Caco-2 (cell line): ENCODE measurements around the gene SESTD1. TPM values are rescaled to one million over a fixed set of nuclear protein-coding genes. Genes with fewer than 3 reads are reported as not detected.
A peak's percentile ranks its signal among the peaks of the same experiment; 100 is the strongest.

Experiments used
- BruUV-seq: library from RNA; stranded (reverse); fragments of 400-500 nt; replicated peaks from 2 replicates; lab custom pipeline; 2021; lab: Mats Ljungman, UMichigan
- CTCF ChIA-PET: fragments of 300-600 bp; sonication (Branson Sonifier 250); formaldehyde crosslinking; loops from one replicate; lab custom pipeline; 2022; ENCODE audit warnings: antibody characterized with exemption; lab: Charles Lee
- POLR2A ChIA-PET: fragments of 300-600 bp; sonication (Branson Sonifier 250); formaldehyde crosslinking; loops from one replicate; lab custom pipeline; 2022; ENCODE audit warnings: antibody characterized with exemption; lab: Charles Lee
- DNase-seq, 2 experiments: peaks; one replicate each; pipeline versions ENCODE4 v3.0.0 to v3.0.0-alpha.2; 2020 to 2022
- H3K27me3 ChIP-seq: replicated peaks from 2 replicates; pipeline ENCODE4 v1.6.0; 2011; ENCODE audit warnings: low read length; ENCODE audit not compliant: control insufficient read depth, insufficient read depth
- H3K36me3 ChIP-seq: 2 replicates; pipeline ENCODE4 v1.5.1; 2011; ENCODE audit warnings: low read length; ENCODE audit not compliant: control insufficient read depth, insufficient read depth
- H3K4me1 ChIP-seq: fragments of 250-450 bp; sonication (Bioruptor Pico); 2 replicates; pipeline ENCODE4 v1.5.1; 2020; ENCODE audit warnings: mild to moderate bottlenecking
- H3K4me3 ChIP-seq: 2 replicates; pipeline ENCODE4 v1.5.1; 2011; ENCODE audit warnings: low read depth, mild to moderate bottlenecking, control low read depth, low read length
- H3K9me3 ChIP-seq: fragments of 250-450 bp; sonication (Bioruptor Pico); 2 replicates; pipeline ENCODE4 v1.5.1; 2020; ENCODE audit warnings: mild to moderate bottlenecking, moderate library complexity
- H3K27ac Mint-ChIP-seq: one replicate; pipeline ENCODE4 v1.8.0; 2022; ENCODE audit warnings: mixed read lengths; ENCODE audit not compliant: unreplicated experiment
- H3K27me3 Mint-ChIP-seq: one replicate; pipeline ENCODE4 v1.8.0; 2022; ENCODE audit warnings: mixed read lengths; ENCODE audit not compliant: insufficient read depth, unreplicated experiment
- H3K36me3 Mint-ChIP-seq: one replicate; pipeline ENCODE4 v1.8.0; 2022; ENCODE audit warnings: mild to moderate bottlenecking, mixed read lengths; ENCODE audit not compliant: insufficient read depth, unreplicated experiment
- H3K4me1 Mint-ChIP-seq: one replicate; pipeline ENCODE4 v1.8.0; 2022; ENCODE audit warnings: low read depth, mixed read lengths; ENCODE audit not compliant: unreplicated experiment
- H3K4me3 Mint-ChIP-seq: one replicate; pipeline ENCODE4 v1.8.0; 2022; ENCODE audit warnings: mild to moderate bottlenecking, moderate library complexity, mixed read lengths; ENCODE audit not compliant: unreplicated experiment
- H3K9me3 Mint-ChIP-seq: one replicate; pipeline ENCODE4 v1.8.0; 2022; ENCODE audit warnings: mixed read lengths; ENCODE audit not compliant: unreplicated experiment
- intact Hi-C: fragments of 100-400 bp; cut with micrococcal nuclease; formaldehyde crosslinking; loops from one replicate; pipeline ENCODE4 v1.10.0; 2022; ENCODE audit not compliant: unreplicated experiment
- total RNA-seq: library from RNA; stranded (reverse); gene quantifications from 2 replicates; pipeline ENCODE4 v1.2.3, GENCODE V29; 2022
- TF ChIP-seq, protein P1 (sequence below), 2 experiments: fragments of 200-600 bp in 1 of 2; IDR thresholded peaks; 1 replicate in 1 of 2; 2 replicates in 1 of 2; pipeline versions ENCODE4 v1.5.1 to v1.8.0; 2011 to 2022; ENCODE audit warnings: antibody characterized with exemption in 1 of 2, control low read depth in 1 of 2, inconsistent platforms in 1 of 2, low read depth in 1 of 2, low read length in 1 of 2, mild to moderate bottlenecking in 1 of 2, moderate library complexity in 1 of 2; ENCODE audit not compliant: insufficient read depth in 1 of 2, severe bottlenecking in 1 of 2, unreplicated experiment in 1 of 2

The SESTD1 gene
- total RNA-seq, 1 experiment from 2014 or later: 50.2 TPM

DNA sequence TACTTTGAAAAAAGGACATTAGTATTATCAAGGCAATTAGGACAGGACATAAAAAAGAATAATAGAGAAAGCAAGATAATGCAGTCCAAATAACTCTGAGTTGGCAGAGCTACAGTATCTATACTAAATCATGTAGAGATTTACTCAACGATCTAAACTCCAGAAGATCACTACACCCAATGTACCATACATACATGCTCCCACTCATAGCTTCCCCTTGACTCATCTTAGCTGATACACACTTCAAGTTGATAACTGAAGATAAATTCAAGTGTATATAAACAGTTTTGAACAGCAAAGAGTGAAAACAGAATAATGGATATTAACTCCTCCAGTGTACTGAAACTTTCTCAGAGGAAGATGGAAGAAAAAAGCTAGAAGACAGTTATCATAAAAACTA lies 78.5 kb downstream of the SESTD1 start:
- Mint-ChIP-seq H3K36me3 (peaks cover 6% of the 10 kb centered on the region), H3K4me3 (no peak overlapping the region), H3K4me1 (peaks cover 15% of the 10 kb centered on the region), H3K27ac (no peak overlapping the region), H3K9me3 (no peaks in the 10 kb centered on the region), H3K27me3 (no peaks in the 10 kb centered on the region)
- no TSS peak for BruUV-seq
- H3K4me1 ChIP-seq: peaks cover 10% of the 10 kb centered on the region
- DNase-seq: no peak
- H3K36me3 ChIP-seq: no peaks in the 10 kb centered on the region
- POLR2A ChIA-PET: no interaction called here
- intact Hi-C loops: no loop called here
- TF ChIP-seq, protein P1, sequence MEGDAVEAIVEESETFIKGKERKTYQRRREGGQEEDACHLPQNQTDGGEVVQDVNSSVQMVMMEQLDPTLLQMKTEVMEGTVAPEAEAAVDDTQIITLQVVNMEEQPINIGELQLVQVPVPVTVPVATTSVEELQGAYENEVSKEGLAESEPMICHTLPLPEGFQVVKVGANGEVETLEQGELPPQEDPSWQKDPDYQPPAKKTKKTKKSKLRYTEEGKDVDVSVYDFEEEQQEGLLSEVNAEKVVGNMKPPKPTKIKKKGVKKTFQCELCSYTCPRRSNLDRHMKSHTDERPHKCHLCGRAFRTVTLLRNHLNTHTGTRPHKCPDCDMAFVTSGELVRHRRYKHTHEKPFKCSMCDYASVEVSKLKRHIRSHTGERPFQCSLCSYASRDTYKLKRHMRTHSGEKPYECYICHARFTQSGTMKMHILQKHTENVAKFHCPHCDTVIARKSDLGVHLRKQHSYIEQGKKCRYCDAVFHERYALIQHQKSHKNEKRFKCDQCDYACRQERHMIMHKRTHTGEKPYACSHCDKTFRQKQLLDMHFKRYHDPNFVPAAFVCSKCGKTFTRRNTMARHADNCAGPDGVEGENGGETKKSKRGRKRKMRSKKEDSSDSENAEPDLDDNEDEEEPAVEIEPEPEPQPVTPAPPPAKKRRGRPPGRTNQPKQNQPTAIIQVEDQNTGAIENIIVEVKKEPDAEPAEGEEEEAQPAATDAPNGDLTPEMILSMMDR (IDR thresholded peaks at IDR 0.05; ENCODE audit: insufficient read depth in 1 of 2, low read depth in 1 of 2, low read length in 1 of 2, severe bottlenecking in 1 of 2, unreplicated experiment in 1 of 2): no peak
- CTCF ChIA-PET: no interaction called here
- H3K4me3 ChIP-seq: no peak overlapping the region
- H3K9me3 ChIP-seq: peaks cover 8% of the 10 kb centered on the region
- no peaks in the 10 kb centered on the region for H3K27me3 ChIP-seq

DNA sequence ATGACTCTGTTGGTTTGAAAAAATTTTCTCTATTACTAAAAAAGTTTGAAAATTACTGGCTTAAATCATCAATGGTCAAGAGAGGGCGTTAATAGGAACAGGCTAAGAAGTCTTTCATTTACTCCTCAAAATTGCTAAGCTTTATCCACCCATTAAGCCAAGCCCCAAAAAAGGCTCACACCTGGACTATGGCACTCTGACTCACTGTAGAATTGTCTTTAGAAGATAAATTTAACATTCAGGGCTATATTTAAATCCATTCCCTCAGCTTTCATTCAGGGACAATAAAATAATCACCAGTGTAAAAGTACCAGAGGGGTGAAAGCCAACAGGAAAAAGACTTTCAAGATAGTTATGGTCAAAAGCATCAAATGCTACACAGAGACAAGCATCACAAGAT lies 80.0 kb downstream of the SESTD1 start:
- Mint-ChIP-seq H3K27me3 (no peaks in the 10 kb centered on the region), H3K27ac (no peak overlapping the region), H3K9me3 (peaks cover 8% of the 10 kb centered on the region), H3K4me3 (no peak overlapping the region), H3K4me1 (peaks cover 31% of the 10 kb centered on the region), H3K36me3 (peaks cover 19% of the 10 kb centered on the region)
- Histone ChIP-seq H3K36me3 (no peaks in the 10 kb centered on the region), H3K27me3 (no peaks in the 10 kb centered on the region), H3K9me3 (no peaks in the 10 kb centered on the region; the same call in 1 of the 2 replicates), H3K4me1 (peaks cover 25% of the 10 kb centered on the region), H3K4me3 (no peak overlapping the region)
- no peak for DNase-seq
- intact Hi-C loops: no loop called here
- POLR2A ChIA-PET: interaction anchor here (0.7 kb wide), 1 partner anchor 344 kb away, joined by 5 read pairs; no protein-coding TSS in a partner anchor
- CTCF ChIA-PET: no interaction called here
- no TSS peak for BruUV-seq
- TF ChIP-seq, protein P1 (IDR thresholded peaks at IDR 0.05; ENCODE audit: insufficient read depth in 1 of 2, low read depth in 1 of 2, low read length in 1 of 2, severe bottlenecking in 1 of 2, unreplicated experiment in 1 of 2): no peak

DNA sequence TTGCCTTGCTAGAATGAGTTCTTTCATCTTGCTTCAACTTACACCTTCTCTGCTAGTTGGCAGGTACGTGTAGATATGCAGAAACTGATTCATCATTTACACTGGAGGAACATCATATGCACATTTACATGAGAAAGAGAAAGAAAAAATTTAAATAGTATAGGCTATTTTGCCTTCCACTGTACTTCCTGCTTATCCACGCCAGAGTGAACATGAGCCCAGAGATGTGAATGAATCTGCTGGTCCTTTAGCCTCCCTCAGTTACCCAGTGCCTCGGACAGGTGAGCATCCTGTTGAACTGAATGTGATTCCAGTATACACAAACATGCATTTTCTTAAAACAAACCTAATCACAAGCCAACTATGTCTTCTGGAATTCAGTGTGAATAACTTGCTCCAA lies 83.6 kb downstream of the SESTD1 start:
- Mint-ChIP-seq H3K27ac (peak overlapping the region; percentile 75), H3K27me3 (no peaks in the 10 kb centered on the region), H3K4me1 (peaks cover 39% of the 10 kb centered on the region), H3K9me3 (peaks cover 11% of the 10 kb centered on the region), H3K36me3 (peaks cover 22% of the 10 kb centered on the region), H3K4me3 (peak overlapping the region; percentile 57)
- BruUV-seq: no TSS peak
- intact Hi-C loops: no loop called here
- H3K27me3 ChIP-seq: no peaks in the 10 kb centered on the region
- CTCF ChIA-PET: no interaction called here
- DNase-seq: no peak
- POLR2A ChIA-PET: no interaction called here
- no peaks in the 10 kb centered on the region for H3K9me3 ChIP-seq
- peaks cover 37% of the 10 kb centered on the region for H3K4me1 ChIP-seq
- TF ChIP-seq, protein P1 (IDR thresholded peaks at IDR 0.05; ENCODE audit: insufficient read depth in 1 of 2, low read depth in 1 of 2, low read length in 1 of 2, severe bottlenecking in 1 of 2, unreplicated experiment in 1 of 2): no peak
- no peaks in the 10 kb centered on the region for H3K36me3 ChIP-seq
- H3K4me3 ChIP-seq: no peak overlapping the region
